ENCODE results near the gene ADTRP. TPM values are rescaled to one million over a fixed set of nuclear protein-coding genes. Genes with fewer than 3 reads are reported as not detected.

ADTRP gene
- 0.19 to 1.1 TPM (median 0.24 TPM) in 5 replicates for total RNA-seq (2022; extraction: Qiagen RNA extraction)

GRCh38 chr6:11778648-11779328, at the start of gene ADTRP:
ADTRP (minus strand) TSS chr6:11778803; CDS start chr6:11778759, 44 bp downstream.

Other genes with a start within 250 kb of the ADTRP start
- 0.61 to 0.85 TPM (median 0.67 TPM) in 5 replicates for gene TMEM170B, start 241.1 kb downstream of the ADTRP start, total RNA-seq (2022; extraction: Qiagen RNA extraction)
- gene HIVEP1, start 233.5 kb upstream of the ADTRP start, total RNA-seq (2022; extraction: Qiagen RNA extraction) = 8.4 to 11.8 TPM (median 9.6 TPM) in 5 replicates

All from A549 treated with Mapracorat at 1 μM for 4 hours (cell line).